CD4-positive, alpha-beta T cell treated with Interleukin-12 subunit alpha and Interleukin-12 subunit beta, for 1 hour (primary cell): Measurements from ENCODE around the gene NKG7.

ENCODE experiments used
- DNase-seq: peaks from one replicate; pipeline ENCODE4 v3.0.0-alpha.2; 2020

Gene NKG7

DNA sequence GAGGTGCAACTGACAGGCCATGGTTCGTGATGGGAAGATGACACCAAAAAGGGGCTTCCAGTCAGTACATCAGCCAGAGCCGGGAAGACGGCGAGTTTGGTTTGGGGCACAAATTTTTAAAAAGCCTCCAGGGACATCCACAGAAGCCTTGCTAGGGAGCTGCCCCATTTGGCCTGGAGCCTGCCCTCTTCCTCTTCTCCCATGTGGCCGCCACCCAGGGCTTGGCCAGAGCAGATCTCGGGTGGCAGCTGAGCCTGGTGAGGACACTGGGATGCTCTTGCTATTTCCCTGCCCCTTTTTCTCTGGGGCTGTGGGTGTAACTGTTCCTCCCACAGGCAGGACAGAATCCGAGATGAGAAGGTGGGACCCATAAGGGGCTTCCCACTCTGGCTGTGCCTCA lies 14.5 kb downstream of the NKG7 start:
- no peak for DNase-seq

DNA sequence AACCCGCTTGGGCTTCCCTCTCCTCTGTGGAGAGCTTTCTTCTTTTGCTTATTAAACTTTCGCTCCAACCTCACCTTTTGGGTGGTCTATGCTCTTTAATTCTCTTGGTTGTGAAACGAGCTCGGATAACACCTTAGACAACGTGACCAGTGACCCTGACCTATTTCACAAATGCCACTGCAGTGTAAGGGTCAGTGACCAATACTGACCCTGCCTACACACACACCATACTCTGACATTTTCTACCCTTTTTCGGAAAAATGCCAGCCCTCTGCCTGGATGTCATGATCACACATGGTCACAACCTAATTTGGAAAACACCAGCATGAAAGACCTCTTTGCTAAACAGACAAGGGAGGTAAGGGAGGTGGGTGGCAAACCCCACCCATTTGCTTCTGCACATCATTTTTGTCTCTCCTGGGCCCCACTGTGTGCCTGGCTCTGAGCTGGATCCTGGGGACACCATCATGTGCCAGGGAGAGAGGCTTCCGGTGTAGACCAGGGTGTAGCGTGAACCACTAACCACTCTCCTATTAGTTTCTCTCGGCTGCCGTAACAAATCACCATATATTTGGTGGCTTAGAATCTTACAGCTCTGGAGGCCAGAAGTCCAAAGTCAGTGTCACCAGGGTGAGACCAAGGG lies 16.2 kb downstream of the NKG7 start:
- DNase-seq = no peak

DNA sequence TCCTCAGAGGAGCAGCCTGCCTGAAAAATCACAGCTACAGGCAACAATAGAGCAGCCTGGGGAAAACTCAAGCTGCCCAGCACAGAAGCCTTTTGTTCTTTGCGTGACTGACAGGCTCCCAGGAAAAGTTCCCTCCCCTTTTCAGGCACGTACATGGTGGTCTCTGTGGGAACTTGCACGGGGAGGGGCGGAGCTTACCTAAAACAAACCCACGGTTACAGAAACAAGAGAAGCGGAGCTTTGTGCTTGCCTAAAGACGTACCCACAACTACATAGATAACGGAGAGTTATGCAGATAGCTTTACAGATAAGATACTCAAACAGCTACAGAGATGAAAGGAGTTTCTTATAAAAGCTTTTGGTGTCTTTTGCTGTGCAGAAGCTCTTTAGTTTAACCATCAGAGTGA lies 17.7 kb downstream of the NKG7 start:
- peak; percentile 32 for DNase-seq

DNA sequence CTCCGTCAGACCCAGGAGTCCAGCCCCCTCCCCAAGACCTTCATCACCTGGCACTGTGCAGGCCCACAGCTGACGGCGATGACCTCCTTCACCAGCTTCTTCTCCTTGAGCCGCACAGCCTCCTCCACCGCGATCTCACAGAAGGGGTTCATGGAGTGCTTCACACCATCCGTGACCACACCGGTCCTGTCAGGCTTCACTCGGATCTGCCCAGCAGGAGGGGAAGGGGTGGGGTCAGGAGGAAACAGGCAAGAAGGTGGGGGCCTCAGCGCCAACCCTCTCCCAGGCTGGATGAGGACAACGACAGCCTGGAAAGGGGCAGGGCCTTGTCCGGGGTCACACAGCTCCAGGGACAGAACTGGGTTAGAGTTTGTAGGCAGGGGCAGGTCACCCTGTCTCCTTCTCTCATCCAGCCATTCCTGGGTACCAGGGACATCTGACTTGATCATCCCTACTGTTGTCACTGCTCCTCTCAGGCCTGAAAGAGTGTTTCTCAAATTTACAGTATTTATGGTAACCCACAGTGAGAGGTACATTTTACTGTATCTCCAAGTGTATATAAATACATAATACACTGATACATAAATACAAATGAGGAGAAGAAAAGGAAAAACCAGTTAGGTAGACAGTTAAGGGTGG lies 18.2 kb downstream of the NKG7 start:
- DNase-seq = no peak

DNA sequence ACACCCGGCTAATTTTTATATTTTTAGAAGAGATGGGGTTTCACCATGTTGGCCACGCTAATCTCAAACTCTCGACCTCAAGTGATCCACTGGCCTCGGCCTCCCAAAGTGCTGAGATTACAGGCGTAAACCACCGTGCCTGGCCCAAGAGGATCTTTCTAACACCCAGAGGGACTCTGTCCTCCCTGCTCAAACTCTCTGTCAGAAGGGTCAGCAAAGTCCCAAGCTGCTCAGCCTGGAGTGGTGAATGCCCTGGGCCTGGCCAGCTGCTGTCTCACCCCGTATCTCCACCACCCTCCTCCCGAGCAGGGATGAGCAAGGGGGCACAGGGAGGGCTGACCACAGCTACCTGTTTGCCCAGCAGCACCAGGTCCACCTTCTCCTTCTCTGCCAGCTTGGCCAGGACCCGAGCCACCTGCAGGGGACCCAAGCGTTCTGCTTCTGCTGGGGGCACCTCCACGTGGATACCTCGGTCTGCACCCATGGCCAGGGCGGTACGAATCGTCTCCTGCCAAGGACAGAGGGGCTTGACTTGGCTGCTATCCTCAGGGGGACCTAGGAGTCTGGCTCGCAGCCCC lies 19.6 kb downstream of the NKG7 start:
- no peak for DNase-seq

DNA sequence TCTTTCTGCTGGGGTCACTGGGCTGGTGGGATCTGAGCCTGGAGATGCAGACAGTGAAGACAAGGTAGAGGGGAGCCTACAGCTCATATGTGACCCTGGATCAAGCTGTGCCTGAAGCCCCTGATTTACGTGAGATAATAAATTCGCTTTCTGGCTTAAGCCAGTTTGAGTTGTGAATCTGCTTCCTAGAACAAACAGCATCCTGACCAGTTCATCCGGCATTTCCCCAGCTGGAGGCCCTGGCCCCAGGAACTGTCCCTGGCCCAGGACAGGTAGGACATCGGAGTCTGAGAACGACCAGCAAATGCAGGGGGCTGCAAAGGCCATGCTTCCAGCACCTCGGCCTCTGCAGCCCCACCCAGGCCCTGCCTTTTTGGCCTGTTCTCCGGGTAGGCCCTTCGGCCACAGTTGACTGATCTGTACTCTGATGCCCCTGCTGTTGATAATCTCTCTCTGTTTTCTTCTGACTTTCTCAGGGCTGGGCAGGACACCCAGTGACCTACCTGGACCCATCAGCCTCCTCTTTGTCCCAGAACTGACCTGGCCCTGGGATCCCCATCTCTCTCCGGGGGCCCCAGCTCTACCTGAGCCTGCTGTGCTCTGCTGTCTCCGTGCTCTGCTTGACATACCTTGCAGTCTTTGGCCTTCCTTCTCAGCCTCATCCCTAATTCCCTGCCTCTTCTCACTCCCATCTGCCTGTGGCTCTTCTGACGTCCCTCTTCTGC lies 21.0 kb downstream of the NKG7 start:
- DNase-seq = no peak

DNA sequence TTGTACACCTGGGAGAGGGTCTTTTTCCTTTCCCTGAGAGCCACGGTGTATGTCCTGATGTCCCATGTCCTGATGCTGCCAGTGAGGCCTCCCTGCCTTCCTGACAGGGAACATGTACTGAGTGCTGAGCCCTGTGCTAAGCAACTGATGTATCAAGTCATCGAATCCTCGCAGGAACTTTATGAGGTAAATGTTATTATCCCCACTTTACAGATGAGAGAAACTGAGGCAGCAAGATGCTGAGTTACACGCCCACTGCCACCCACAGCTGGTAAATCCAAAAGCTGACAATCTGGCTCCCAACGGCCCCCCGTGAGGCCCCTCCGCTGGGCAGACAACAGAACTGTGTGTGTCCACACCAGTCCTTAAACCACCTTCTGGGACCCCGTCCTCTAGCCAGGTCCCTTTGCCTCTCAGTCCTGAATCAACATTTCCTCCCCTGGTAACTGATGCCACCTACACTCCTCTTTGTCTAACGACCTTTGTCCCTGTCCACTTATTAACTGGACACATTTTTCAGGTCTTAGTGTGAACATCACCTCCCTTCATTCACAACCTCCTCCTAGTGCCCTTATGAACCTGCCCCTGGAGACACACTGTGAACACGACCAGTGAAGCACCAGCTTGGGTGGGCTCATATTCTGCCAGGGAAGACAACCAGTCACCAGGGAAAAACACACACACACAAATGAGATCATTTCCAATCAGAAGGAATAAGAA lies 25.1 kb downstream of the NKG7 start:
- no peak for DNase-seq

DNA sequence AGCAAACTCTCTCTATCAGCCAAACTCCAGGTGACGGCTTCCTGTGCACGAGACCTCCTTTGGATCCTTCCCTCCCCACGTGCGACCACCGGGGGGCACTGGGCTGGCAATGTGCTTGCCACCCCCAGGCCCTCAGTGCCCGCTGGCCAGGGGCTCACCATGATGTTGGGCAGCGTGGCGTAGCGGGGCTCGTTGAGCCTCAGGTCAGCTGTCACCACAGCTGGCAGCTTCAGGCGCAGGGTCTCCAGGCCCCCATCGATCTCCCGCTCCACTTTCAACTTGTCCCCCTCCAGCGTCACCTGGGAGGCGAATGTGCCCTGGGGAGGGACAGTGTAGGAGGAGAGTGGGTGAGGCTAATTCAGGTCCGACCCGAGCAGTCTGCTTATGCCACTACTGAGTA lies 25.7 kb downstream of the NKG7 start:
- DNase-seq = no peak

DNA sequence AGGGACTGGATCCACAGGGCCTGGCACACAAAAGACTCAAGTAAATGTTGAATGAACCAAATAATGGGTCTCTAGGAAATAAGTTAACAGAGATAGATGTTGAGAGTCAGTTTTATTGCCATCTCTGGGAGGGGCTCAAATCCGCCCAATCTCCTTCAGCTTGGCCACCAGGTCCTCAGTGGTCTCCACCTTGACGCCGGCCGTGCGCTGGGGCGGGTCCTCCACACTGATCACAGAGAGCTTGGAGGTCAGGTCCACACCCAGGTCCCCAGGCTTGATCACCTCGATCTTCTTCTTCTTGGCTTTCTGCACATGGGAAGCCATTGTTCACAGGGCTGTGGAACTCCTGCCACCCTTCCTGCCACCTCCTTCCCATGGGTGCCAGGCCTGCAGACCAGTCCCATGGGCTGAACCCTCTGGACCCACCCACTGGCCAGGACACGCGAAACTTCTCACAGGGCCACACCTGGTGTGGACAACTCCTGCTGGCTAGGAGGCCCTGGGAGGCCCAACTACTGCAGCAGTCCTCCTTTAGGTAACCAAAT lies 27.3 kb downstream of the NKG7 start:
- DNase-seq = no peak

DNA sequence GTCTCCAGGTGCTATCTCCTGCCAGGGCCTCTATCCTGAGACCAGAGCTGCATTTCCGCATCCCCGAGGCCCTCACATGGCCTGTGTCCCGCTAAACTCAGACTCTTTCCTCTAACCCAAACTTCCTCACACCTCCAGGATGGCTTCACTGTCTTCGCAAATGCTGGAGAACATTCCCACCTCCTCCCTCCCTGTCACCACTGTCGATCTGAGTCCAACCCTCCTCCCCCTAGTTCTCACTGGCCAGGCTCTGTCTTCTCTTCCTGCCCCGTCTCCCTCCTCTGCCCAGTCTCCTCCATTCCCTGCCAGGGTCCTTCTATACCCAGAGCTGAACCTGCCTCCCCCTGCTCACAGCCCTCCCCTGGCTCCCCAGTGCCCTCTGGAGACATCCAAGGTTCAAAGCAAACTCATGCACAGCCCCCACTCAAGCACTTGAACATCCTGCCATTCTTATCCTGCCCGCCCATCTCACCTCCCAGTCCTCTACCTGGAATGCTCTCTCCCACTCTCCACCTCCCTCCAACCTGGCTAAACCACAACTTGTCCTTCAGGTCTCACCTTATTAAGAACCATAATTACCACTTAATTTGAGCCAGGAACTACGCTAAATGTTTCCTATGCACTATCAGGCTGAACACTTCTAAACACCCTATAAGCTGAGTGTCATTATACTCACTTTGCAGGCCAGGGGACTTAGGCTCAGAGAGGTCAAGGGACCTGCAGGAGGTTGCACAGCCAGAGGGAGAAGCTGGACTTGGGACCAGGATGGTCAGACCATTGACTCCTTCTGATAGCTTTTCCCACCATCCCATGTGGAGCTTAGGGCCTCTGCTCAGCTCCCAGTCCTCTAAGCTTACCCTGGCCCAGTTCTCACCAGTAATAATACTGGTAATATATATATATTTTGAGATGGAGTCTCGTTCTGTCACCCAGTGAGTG lies 29.6 kb downstream of the NKG7 start:
- no peak for DNase-seq

DNA sequence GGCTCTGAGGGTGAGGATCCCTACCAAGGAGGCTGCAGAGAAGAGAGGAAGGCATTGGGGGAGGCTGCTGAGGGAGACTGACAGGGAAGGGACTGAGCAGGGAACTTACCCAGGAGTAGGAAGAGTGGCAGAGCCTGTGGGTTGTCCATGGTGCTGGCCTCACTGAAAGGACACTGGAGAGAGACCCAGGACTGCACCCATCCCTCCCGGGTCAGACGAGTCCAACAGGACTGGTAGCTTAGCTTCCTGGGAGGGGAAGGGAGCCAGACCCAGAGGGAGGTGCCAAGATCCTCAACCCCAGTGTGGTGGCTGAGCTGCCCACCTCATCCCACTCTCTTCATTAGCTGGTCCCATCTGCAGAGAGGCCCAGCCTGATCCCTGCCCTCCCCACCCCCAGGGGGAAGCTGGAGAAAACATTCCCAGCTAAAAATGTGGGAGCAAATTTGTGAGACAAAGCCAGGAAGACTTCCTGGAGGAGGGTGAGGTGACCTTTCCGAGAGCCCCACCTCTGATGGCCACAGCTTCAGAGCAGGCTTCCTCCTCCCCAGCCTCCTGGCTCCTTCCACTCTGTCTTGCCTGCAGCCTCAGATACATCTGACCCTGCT lies 30.4 kb downstream of the NKG7 start, which contains the start of gene VSIG10L:
Gene VSIG10L (minus strand): TSS at position 164 of the 605 bp plus-strand sequence. CDS start 15 bp downstream, at position 149.
- DNase-seq = no peak

DNA sequence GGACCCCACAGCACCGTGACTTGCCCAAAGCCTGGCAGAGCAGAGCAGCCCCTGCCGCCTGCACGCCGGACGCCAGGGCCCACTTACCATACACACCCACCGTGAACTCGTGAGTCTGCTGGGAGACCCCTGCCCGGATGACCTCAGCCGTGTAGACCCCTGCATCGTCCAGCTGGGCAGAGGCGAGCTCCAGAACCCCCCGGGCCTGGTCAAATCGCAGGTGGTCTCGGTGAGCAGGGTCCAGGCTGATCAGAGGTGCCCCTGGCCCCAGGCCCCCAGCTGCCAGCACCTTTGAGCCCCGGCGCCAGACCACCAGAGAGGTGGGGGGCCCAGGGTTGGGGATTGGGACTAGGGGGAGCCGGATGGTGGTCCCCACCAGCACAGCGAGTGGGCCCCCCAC lies 31.4 kb downstream of the NKG7 start:
- no peak for DNase-seq

DNA sequence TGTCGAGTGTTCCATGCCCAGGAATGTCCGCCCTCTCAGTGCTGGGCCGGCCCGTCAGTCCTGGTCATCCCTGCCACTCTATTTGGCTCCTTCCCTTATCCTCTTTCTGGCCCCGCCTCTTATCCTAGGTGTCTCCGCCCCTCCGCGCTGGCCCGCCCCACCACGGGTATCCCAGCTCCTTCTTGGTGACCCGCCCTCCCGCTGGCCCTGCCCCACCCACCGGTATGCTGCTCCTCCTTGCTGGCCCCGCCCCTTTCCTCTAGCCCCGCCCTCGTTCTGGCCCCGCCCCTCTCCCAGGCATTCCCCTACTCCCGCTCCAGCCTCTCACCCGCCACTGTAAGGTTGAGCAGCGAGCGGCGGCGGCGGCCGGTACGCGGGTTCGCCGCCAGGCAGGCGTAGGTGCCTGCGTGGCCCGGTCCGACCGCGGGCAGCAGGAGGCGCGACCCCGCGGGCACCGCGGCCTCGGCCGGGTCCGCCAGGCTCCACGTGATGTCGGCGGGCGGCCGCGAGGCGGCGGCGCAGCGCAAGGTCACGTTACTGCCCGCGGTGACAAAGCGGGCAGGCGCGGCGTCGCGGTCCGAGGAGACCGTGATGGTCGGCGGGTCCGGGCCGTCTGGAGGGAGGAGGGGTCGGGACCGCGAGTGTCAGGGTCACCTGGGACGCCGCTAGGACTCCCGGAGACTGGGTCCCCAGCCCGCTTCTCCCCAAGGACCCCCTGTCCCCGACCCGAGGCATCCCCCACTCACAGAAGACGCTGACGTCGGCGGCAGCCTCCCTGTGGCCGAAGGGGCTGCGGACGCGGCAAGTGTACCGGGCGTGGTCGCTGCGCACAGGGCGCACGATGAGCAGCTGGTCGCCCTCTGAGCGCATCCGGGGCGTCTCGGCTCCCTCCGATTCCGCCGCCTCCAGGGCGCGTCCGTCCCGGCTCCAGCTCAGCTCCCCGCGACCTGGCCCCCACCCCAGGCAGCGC lies 32.5 kb downstream of the NKG7 start:
- DNase-seq = peak; percentile 92

DNA sequence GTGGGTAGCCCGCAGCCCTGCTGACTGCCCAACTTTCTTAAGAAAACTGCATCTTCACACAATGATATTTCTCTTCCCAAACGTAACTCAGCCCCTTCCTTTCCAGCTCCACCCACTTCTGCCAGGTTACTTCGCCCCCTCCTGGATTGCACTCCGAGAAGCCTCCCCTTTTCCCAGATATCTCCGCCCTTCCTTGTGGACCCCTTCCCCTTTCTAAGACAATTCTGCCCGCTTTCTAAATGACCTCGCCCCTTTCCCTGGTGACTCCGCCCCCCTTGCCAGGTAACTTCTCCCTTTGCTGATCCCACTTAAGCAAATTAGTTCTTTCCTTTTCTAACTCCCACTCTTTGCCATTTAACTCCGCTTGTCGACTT lies 33.2 kb downstream of the NKG7 start:
- no peak for DNase-seq

DNA sequence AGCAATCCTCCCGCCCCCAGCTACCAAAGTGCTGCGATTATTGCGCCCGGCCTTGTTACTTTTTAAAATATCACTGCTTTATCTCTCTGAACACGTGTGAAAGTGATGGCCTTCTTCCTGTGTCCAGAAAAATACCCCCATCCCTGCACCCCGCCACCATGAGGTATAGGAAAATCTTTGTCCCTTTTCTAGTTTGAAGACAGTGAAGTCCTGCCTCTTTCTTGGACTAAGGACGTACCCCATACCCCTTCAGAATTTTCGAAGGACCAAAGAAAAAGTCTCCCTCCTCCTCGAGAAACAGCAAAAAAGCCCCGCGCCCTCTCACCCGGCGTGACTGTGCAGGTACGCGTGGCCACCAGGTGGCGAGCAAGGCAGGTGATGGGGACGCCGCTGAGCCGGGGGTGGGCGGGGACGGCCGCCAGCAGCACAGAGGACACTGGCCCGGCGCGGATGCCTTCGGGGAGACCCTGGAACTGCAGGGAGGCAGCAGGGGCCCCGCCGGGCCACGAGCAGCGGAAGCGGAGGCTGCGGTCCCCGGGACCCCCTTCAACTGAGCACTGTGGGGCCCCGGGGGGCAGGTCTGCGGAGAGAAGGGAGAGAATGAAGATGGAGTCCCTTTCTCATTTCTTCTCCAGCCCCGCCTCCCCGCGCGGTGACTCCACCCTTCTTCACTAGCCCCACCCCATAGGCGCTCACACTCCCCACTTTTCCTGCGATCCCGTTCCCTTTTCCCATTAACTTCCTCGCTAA lies 33.7 kb downstream of the NKG7 start:
- DNase-seq = peak; percentile 85

DNA sequence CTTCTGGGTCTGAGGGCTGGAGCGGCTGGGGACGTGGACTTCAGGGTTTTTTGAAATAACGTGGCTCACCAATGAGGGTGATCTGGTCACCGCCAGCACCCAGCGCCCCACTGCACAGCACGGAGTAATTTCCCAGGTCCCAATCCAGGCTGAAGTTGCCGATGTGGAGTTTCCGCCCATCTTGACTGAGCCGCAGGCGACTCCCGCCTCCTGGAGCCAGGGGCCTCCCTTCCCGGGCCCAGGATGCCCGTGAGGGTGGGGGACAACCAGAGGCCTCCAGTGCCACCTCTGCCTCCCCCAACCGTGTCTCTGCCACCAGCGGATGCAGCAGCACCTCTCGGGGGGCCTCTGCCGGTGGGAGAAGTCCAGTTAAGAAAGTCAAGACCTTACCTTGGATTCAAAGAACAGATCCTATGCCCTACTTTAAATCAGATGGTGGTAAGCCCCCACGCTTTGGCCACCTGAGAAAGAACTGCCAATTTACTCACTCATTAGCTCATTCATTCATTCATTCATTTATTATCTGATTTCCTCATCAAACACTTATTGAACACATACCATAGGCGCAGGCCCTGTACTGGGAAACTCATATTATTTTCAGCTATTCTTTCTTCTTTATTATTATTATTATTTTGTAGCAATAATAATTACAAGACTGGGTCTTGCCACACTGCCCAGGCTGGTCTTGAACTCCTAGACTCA lies 34.4 kb downstream of the NKG7 start:
- DNase-seq = no peak

DNA sequence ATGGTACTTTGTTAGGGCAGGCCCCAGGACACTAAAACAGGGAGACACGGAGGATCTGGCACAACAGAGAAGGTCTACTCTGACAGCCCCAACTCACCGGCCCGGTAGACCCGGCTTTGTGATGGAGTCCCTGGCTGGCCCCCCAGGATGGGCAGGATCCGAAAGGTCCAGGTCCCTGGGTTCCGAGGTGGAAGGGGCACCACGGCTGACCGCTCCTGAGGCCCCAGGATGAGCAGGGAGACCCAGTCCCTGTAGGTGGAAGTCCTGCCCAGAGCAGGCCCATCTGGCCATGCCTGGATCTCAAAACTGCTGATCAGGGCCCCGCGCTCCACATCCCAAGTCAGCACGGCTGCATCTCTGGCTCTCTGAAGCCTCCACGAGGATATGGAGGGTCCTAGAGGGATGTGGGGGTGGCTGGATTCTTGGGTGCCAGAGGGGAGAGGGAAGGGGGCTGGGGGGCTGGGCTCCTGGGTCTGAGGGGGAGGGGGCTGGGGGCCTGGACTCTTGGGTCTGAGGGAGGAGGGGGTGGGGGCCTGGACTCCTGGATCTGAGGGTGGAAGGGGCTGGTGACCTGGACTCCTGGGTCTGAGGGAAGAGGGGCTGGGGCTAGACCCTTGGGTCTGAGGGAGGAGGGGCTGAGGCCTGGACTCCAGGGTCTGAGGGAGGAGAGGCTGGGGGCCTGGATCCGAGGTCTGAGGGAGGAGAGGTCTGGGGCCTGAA lies 35.2 kb downstream of the NKG7 start:
- no peak for DNase-seq
